Nephron (organoid): ENCODE results near the gene LAMA1.

Source experiments
- H3K27ac Mint-ChIP-seq, 3 experiments: 2 replicates each; pipeline ENCODE4 v1.8.0; 2020; ENCODE audit warnings: mixed read lengths in 3 of 3, mild to moderate bottlenecking in 2 of 3, moderate library complexity in 1 of 3
- H3K27me3 Mint-ChIP-seq: 2 replicates; pipeline ENCODE4 v1.8.0; 2021; ENCODE audit warnings: low read depth, mild to moderate bottlenecking, moderate library complexity, mixed read lengths
- H3K36me3 Mint-ChIP-seq: 2 replicates; pipeline ENCODE4 v1.8.0; 2020; ENCODE audit warnings: low read depth, mixed read lengths
- H3K4me1 Mint-ChIP-seq: 2 replicates; pipeline ENCODE4 v1.8.0; 2020; ENCODE audit warnings: mixed read lengths
- H3K4me3 Mint-ChIP-seq, 3 experiments: 2 replicates each; pipeline ENCODE4 v1.8.0; 2020; ENCODE audit warnings: mild to moderate bottlenecking in 3 of 3, mixed read lengths in 3 of 3, moderate library complexity in 2 of 3
- H3K9me3 Mint-ChIP-seq: 2 replicates; pipeline ENCODE4 v1.8.0; 2020; ENCODE audit warnings: mixed read lengths
- TF ChIP-seq, protein P1 (sequence below), 3 experiments: fragments of 200-600 bp; sonication (generic); IDR thresholded peaks; one replicate each; pipeline ENCODE4 v1.5.0; 2021; ENCODE audit warnings: antibody characterized with exemption in 3 of 3; ENCODE audit not compliant: unreplicated experiment in 3 of 3

Gene LAMA1

DNA sequence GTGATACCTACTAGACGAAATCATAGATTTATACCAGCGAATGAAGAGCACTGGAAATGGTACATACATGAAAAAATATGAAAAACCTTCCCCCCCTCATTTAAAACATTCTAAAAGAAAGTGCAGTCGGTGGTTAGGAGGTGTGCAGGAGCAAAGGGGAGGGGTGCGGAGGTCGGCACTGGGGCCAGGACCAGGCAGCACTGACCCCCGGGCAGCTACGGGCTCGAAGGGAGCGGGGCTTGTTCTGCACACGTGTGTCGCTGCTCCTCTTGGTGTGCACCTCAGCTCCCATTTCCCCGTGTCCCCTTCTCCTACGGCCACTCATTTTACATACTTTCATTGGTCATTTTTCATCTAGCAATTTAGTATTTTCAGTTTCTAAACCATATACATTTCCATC lies 89.0 kb downstream of the LAMA1 start:
- Mint-ChIP-seq H3K36me3 (peaks cover 18% of the 10 kb centered on the region), H3K4me1 (no peaks in the 10 kb centered on the region), H3K9me3 (no peaks in the 10 kb centered on the region), H3K27ac (no peak overlapping the region), H3K4me3 (no peak overlapping the region), H3K27me3 (no peaks in the 10 kb centered on the region)
- TF ChIP-seq, protein P1, sequence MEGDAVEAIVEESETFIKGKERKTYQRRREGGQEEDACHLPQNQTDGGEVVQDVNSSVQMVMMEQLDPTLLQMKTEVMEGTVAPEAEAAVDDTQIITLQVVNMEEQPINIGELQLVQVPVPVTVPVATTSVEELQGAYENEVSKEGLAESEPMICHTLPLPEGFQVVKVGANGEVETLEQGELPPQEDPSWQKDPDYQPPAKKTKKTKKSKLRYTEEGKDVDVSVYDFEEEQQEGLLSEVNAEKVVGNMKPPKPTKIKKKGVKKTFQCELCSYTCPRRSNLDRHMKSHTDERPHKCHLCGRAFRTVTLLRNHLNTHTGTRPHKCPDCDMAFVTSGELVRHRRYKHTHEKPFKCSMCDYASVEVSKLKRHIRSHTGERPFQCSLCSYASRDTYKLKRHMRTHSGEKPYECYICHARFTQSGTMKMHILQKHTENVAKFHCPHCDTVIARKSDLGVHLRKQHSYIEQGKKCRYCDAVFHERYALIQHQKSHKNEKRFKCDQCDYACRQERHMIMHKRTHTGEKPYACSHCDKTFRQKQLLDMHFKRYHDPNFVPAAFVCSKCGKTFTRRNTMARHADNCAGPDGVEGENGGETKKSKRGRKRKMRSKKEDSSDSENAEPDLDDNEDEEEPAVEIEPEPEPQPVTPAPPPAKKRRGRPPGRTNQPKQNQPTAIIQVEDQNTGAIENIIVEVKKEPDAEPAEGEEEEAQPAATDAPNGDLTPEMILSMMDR (IDR thresholded peaks at IDR 0.05; ENCODE audit: unreplicated experiment in 3 of 3) = no peak

DNA sequence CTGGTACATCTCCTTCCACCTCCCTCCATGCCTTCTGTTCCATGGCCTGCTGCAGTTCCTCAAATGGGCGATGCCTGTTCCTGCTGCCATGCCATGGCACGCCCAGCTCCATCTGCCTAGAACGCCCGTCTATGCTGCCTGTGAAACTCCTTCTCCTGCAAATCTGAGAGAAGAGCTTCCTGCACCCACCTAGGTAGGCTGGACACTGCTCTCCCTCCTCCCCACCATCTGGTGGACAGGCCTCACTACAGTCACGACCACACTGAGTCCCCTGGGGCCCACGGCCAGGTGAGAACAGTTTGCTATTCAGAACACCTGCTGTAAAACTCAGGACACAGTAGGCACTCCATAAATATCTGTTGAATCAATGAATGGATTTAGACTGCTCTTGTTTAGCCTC lies 92.4 kb downstream of the LAMA1 start:
- Mint-ChIP-seq H3K36me3 (peaks cover 22% of the 10 kb centered on the region), H3K4me3 (no peak overlapping the region), H3K4me1 (no peaks in the 10 kb centered on the region), H3K27ac (no peak overlapping the region), H3K27me3 (peaks cover 3% of the 10 kb centered on the region), H3K9me3 (no peaks in the 10 kb centered on the region)
- TF ChIP-seq, protein P1 (IDR thresholded peaks at IDR 0.05; ENCODE audit: unreplicated experiment in 3 of 3) = no peak

DNA sequence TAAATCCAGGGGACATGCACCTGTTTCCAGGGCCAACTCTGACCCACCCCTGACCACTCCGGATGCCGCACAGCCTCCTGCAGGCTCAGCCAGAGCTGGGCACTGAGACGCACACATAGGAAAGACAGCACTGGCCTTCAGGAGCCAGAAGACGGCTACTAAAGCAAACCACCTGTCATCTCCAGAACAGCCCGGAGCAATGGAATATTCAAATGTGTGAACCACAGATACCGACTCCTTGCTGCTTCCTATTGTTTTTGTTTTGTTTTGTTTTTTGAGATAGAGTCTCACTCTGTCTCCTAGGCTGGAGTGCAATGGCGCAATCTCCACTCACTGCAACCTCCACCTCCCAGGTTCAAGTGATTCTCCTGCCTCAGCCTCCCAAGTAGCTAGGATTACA lies 94.0 kb downstream of the LAMA1 start:
- TF ChIP-seq, protein P1 (IDR thresholded peaks at IDR 0.05; ENCODE audit: unreplicated experiment in 3 of 3) = no peak
- Mint-ChIP-seq H3K4me1 (no peaks in the 10 kb centered on the region), H3K27me3 (peaks cover 7% of the 10 kb centered on the region), H3K4me3 (no peak overlapping the region), H3K36me3 (peaks cover 22% of the 10 kb centered on the region), H3K27ac (no peak overlapping the region), H3K9me3 (no peaks in the 10 kb centered on the region)

DNA sequence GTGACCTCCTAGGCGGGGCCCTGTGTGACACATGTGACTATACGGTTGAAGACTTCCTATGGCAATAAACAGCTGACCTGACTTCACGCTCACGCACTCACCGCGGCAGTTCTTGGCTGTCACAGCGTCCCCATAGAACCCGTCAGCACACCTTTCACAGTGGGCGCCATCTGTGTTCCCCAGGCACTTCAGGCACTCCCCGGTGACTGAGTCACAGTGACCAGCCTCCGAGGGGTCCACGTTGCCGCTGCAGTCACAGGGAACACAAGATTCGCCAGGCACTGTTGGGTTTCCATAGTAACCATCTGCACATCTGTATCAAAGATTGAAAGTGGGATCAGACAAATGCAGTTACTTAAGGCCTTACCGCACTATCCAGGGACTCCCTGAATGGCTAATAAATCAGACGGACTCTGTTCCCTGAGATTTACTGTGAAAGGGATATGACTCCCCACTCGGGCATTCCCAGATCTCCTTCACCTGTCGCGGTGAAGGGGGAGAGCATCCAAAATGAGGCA lies 94.5 kb downstream of the LAMA1 start:
- Mint-ChIP-seq H3K4me1 (no peaks in the 10 kb centered on the region), H3K9me3 (no peaks in the 10 kb centered on the region), H3K4me3 (no peak overlapping the region), H3K27me3 (peaks cover 7% of the 10 kb centered on the region), H3K27ac (no peak overlapping the region), H3K36me3 (peaks cover 19% of the 10 kb centered on the region)
- TF ChIP-seq, protein P1 (IDR thresholded peaks at IDR 0.05; ENCODE audit: unreplicated experiment in 3 of 3) = no peak

DNA sequence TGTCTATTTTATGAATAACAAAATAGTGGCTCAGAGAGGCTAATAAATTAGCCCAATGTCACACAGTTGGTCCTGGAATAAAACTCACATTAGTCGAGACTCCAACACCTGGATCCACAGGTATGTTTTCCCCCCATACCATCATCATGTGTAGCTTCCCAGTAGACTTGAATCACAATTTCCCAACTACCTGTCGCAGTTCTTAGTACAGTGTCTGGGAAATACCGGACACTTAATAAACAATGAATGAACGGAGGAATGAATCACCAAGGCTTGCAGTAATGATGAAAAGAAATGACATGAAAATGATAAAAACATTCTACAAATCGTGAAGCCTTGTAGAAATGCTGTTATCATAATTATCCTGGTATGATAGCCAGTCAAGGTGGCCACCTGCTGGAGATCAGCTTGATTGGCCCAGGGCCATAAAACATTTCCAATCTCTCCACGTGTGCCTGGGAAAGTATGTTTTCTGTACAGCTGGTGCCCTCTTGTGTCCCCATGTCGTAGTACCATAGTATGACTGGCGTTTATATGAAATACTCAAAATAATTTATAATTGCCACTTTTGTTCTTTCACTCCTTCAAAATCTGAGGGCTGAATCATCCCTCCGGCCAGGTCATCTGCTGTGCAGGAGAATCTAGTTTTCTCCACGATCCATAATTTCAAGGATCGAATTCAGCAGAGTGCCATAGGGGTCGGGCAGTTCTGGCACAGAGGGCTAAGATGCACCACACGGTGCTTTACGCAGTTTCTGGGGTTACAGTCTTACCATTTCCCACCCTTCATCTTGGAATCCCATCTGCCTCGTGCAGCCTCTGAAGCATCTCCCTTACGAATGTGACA lies 95.4 kb downstream of the LAMA1 start:
- Mint-ChIP-seq H3K27me3 (peaks cover 7% of the 10 kb centered on the region), H3K27ac (no peak overlapping the region), H3K9me3 (no peaks in the 10 kb centered on the region), H3K4me3 (no peak overlapping the region), H3K4me1 (no peaks in the 10 kb centered on the region), H3K36me3 (peaks cover 15% of the 10 kb centered on the region)
- TF ChIP-seq, protein P1 (IDR thresholded peaks at IDR 0.05; ENCODE audit: unreplicated experiment in 3 of 3) = peak; percentile 37 to 54 (median 42)
